Fibroblast of lung (primary cell): ENCODE results near the gene PPP1CB.

Experiments
- CTCF ChIP-seq, 2 donors: IDR thresholded peaks in 1 of 2; conservative IDR thresholded peaks in 1 of 2; 1 replicate in 1 of 2; 2 replicates in 1 of 2; pipeline ENCODE4 v1.5.1; 2011 to 2012; ENCODE audit warnings: low read length in 2 of 2, control low read depth in 1 of 2, inconsistent platforms in 1 of 2, low read depth in 1 of 2, mild to moderate bottlenecking in 1 of 2
- EZH2 ChIP-seq: IDR thresholded peaks from 2 replicates; pipeline ENCODE4 v1.5.1; 2012; ENCODE audit warnings: low read length, control low read depth, mild to moderate bottlenecking; ENCODE audit errors: missing control alignments

- no peak for TF ChIP-seq EZH2
- no peak for TF ChIP-seq CTCF (conservative IDR thresholded peaks at IDR 0.05 in 1 of 2, IDR thresholded peaks at IDR 0.05 in 1 of 2; ENCODE audit: low read depth in 1 of 2, low read length in 2 of 2)
Measured at GRCh38 chr2:28713577-28714298, 37.9 kb upstream of the PPP1CB start.
